HG03565 (cell line): ENCODE data around the gene MORC3.
"Not testable (repeated sequence)": the region's sequence is repeated elsewhere in the genome, so short reads cannot be mapped to it uniquely, and the experiment has no call there.

Experiments used
- ATAC-seq: cut with Tn5 transposase; IDR thresholded peaks from one replicate; pipeline ENCODE4 v1.9.1; 2021; ENCODE audit warnings: mild to moderate bottlenecking, moderate library complexity; ENCODE audit not compliant: unreplicated experiment

The MORC3 gene

GRCh38 chr21:36384885-36385232 lies 64.9 kb downstream of the MORC3 start:
- peak; percentile 13 for ATAC-seq

DNA sequence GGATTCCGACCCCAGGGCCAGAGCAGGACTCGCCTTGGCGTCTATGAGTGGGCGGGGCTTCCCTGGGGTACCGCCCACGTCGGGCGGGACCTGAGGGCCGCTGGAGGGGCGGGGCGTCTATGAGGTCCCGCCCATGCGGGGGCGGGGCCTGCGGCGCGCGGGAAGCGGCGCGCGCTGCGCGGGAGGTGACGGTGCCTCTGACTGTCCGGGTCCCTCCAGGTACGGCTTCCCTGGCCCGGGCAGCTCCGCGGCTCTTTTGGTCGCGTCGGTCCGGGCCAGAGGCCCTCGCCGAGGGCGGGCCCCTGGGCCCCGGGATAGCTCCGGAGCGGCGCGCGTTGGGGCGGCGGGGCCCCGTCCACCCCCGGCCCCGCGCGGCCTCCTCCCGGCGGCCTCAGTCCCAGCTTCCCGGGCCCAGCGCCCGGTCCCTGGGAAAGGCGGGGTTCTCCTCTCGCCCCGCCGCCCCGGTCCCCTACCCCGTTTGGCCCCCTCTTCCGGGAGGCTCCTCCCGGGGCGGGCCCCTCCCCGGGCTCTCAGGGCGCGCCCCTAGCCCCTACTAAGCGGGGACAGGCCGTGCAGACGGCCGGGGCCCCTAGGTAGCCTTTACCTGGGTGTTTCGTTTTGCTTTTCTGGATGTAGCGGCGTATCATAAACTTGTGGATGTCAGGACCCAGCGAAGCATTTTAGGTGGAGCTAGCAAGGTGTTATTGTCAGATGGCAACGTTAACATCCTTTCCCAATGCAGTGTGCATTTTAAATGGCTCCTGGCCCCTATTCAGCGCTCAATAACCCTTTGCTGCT lies 65.4 kb downstream of the MORC3 start, which contains the start of gene CHAF1B:
TSS of gene CHAF1B (plus strand) at position 160 of the 798 bp plus-strand sequence. CDS start 745 bp downstream, outside the sequence.
- ATAC-seq = peak; percentile 73

DNA sequence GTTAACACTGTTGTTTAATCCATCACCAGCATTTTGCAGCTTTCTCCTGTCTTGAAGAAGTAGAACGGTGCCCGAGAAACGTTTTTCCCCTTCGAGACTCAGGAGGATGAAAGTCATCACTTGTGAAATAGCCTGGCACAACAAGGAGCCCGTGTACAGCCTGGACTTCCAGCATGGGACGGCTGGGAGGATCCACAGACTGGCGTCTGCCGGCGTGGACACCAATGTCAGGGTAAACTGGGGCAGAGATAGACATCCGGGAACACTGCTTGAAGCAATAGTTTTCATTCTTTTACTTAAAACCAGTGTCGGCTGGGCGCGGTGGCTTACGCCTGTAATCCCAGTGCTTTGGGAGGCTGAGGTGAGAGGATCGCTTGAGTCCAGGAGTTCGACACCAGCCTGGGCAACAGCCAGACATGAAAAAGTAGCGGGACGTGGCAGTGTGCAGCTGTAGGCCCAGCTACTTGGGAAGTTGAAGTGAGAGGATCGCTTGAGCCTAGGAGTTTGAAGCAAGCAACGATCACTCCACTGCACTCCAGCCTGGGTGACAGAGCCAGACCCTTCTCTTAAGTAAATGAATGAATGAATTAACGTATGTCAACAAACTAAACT lies 66.1 kb downstream of the MORC3 start:
- no peak for ATAC-seq

- no peak for ATAC-seq
Observed at GRCh38 chr21:36388096-36388495, 68.1 kb downstream of the MORC3 start.

DNA sequence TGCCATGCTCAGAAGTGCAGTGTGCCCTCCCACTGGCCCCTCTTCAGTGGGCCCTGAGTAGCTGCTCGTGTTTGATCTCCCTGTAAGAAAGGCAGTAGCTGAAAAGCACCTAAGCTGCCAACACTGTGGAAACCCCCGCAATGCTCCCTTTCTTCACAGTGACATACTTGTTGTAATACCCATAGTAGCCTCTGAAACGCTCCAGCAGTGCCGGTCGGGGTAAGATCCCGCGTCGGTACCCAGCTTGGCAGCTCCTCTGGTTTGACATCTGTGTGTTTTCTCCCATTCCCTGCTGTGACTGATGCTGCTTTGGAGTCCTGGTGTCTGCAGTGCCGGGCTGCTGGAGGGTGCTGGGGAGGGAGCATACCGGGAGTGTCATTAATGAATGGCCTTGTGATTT lies 68.8 kb downstream of the MORC3 start:
- ATAC-seq = no peak

DNA sequence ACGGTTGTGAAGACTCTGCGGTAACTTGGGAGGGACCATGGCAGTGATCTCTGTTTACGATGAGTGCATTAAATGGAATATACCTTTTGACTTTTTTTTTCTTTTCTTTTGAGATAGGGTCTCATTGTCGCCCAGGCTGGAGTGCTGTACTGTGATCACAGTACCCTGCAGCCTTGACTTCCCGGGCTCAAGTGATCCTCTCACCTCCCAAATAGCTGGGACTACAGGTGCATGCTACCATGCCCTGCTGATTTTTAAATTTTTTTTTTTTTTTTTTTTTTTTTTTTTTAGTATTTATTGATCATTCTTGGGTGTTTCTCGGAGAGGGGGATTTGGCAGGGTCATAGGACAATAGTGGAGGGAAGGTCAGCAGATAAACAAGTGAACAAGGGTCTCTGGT lies 71.7 kb downstream of the MORC3 start:
- not testable (repeated sequence) for ATAC-seq

DNA sequence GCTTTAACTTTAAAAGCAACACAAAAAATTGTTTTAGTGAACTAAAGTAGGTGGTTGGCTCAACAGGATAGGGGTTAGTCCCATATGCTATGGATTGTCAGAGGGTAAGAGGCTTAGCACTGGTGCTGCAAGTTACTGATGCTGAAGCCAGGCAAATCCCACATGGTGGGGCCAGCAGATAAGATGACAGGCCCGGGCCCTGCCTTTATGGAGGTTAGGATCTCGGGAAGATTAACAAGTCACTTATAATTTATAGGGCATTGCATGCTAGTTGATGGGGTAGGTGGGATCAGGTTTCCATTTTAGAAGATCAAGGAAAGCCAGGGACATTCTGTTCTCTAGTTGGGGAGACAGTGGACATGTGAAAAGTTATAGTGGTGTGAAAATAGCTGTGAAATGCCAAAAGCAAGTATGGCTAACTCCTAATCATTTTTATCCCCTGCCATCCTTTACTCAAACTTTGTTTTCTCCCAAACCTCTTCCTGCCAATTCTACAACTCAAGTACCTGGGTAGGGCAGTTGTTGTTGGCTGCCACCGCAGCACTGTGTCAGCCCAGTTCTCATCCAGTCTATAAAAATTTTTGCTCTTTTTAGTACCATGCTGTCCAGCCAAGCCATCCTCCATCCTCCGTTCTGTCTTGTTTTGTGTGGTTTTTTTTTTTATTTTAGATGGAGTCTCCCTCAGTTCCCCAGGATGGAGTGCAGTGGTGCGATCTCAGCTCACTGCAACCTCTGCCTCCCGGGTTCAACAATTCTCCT lies 75.5 kb downstream of the MORC3 start:
- ATAC-seq = no peak

DNA sequence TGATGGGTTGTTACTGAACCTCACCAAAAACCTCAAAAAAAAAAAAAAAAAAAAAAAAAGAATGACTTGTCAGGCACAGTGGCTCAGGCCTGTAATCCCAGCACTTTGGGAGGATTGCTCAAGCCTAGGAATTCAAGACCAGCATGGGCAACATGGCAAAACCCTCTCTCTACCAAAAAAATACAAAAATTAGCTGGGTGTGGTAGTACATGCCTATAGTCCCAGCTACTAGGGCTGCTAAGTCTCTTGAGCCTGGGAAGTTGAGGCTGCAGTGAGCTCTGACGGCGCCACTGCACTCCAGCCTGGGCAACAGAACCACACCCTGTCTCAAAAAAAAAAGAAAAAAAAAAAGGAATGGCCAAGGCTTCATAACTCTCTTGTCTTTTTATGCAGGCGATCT lies 76.3 kb downstream of the MORC3 start:
- no peak for ATAC-seq

GRCh38 chr21:36396971-36397370 lies 77.0 kb downstream of the MORC3 start:
- no peak for ATAC-seq

- ATAC-seq = no peak
Observed at GRCh38 chr21:36397606-36398005, 77.6 kb downstream of the MORC3 start.

GRCh38 chr21:36399736-36400135 lies 79.7 kb downstream of the MORC3 start:
- ATAC-seq = not testable (repeated sequence)

DNA sequence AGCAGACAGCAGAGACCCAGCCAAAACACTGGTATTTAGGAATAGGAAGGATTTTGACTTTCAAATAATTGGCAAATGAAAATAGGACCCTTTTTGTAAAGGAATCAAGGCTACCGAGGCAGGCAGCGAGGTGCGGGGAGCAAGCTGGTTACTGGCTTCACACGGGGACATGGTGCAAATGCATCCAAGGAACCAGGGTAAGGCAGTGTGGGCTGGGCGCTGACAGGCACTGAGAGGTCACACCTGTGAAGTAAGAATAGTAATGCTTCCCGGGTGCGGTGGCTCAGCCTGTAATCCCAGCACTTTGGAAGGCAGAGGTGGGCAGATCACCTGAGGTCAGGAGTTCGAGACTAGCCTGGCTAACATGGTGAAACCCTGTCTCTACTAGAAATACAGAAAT lies 80.7 kb downstream of the MORC3 start:
- no peak for ATAC-seq

GRCh38 chr21:36402339-36402738 lies 82.3 kb downstream of the MORC3 start:
- no peak for ATAC-seq

DNA sequence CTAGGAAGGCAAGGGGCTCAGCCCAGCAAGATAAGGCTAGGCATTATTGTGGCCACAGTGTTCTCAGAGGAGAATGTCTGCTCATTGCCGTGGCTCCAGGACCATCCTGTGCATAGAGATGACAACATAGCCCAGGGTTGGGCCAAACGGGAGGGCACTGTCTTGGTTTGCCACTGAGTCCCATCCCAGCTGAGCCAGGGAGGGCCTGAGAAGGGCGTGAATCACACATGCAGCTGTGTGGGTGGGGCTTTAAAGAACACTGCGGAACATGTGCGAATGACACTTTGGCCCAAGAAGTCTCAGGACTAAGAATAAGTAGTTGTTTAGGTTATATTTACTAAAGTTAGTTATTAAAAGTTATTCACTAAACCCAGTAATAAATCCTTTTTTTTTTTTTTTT lies 83.7 kb downstream of the MORC3 start:
- no peak for ATAC-seq

DNA sequence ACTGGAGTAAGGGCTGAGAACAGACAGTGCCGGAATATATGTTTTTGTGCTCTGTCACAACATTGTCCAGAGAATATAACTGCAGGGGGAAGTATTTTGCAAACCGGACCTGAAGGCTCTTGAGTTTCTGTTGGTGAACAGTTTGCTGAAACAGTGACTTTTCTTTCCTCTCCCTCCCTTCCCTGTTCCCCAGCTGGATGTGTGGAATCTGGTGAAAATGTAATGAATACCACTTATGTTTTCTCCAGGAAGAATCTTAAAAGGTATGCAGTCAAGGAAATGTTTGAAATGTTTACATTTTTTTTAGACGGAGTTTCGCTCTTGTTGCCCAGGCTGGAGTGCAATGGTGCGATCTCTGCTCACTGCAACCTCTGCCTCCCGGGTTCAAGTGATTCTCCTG lies 88.6 kb downstream of the MORC3 start:
- no peak for ATAC-seq

- no peak for ATAC-seq
Observed at GRCh38 chr21:36411301-36411700, 91.3 kb downstream of the MORC3 start.

DNA sequence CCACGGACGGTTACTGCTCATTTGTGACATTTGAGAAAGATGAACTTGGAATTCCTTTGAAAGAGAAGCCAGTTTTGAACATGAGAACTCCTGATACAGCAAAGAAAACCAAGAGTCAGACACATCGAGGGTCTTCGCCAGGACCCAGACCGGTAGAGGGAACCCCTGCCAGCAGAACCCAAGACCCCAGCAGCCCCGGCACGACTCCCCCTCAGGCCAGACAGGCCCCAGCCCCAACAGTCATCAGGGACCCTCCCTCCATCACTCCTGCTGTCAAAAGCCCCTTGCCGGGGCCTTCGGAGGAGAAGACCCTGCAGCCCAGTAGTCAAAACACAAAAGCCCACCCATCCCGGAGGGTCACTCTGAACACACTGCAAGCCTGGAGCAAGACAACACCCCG lies 92.9 kb downstream of the MORC3 start:
- ATAC-seq = no peak

- ATAC-seq = no peak
Observed at GRCh38 chr21:36415375-36415774, 95.4 kb downstream of the MORC3 start.

DNA sequence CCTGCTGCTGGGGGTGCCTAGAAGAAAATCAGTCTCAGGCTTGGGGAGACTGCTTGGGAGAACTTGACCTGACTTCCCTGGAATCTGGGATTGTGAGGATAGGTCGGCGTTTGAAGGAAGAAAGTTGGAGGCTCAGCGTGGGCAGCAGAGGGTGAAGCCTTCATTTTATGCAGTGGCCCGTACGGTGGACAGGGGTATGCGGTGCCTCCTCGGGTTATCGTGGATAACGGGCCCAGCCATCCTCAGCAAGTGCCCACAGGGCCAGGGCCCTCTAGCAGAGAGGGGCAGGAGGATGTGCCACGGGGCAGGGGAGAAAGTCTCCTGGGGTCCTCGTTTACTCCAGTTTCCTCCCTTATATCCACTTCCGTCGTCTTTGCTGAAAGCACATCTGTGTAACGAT lies 99.2 kb downstream of the MORC3 start:
- ATAC-seq = no peak

DNA sequence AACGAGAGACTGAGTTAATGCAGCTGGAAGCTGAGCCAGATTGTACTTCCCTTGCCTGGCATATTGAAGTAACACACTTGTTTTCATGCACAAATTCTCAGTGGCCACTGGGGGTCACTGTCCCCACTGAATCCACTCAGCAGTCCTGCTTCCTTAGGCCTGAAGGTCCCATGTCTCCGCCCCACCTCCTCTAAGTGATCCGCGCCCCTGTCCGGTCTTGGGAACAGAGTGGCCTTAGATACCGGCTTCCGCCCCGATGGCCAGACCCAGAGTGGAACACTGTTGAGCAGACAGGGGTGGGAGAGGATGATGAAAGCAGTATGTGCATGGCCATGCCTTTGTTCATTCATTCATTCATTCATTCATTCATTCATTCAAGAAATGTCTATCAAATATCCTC lies 100.0 kb downstream of the MORC3 start:
- no peak for ATAC-seq

- ATAC-seq = no peak
Observed at GRCh38 chr21:36420571-36421339, 100.8 kb downstream of the MORC3 start.
